ENCODE measurements around the gene INVS. TPM values are rescaled to one million over a fixed set of nuclear protein-coding genes. Genes with fewer than 3 reads are reported as not detected.

INVS gene
- total RNA-seq: 21.4 and 26.4 TPM in 2 replicates

GRCh38 chr9:100098887-100099721 is at the start of gene INVS, which contains the start of gene ERP44:
Gene INVS, plus strand, starts transcription at chr9:100099243. Its CDS starts 5,279 bp downstream, at chr9:100104522.
Gene ERP44, minus strand, starts transcription at chr9:100099000. Its CDS starts 160 bp downstream, at chr9:100098840.

Other genes with a start within 250 kb of the INVS start
- 11.5 and 13.4 TPM in 2 replicates for gene STX17, start 192.6 kb upstream of the INVS start, total RNA-seq
- gene ERP44, start 243 bp upstream of the INVS start, total RNA-seq: 3.6 and 6.3 TPM in 2 replicates